HepG2 (cell line): ENCODE results near the gene POU3F3. TPM values are rescaled to one million over a fixed set of nuclear protein-coding genes. Genes with fewer than 3 reads are reported as not detected.

Source experiments
- AGO1 ChIP-seq: fragments of 200-400 bp; formaldehyde crosslinking; IDR thresholded peaks from 2 replicates; pipeline ENCODE4 v1.6.1; 2017; ENCODE audit warnings: mild to moderate bottlenecking, low read depth, low read length, moderate library complexity; ENCODE audit not compliant: poor library complexity, severe bottlenecking
- ATF6 ChIP-seq: sonication (generic); formaldehyde crosslinking; conservative IDR thresholded peaks from 2 replicates; pipeline ENCODE4 v1.4.0; 2020; ENCODE audit warnings: missing genetic modification reagents
- FOSL2 ChIP-seq: sonication (generic); formaldehyde crosslinking; IDR thresholded peaks from 2 replicates; pipeline ENCODE4 v1.4.0; 2020; ENCODE audit warnings: missing genetic modification reagents
- GATA4 ChIP-seq: sonication (generic); IDR thresholded peaks from 2 replicates; pipeline ENCODE4 v1.6.1; 2016; ENCODE audit warnings: antibody characterized with exemption, low read depth, borderline replicate concordance
- HNRNPK ChIP-seq: fragments of 200-400 bp; formaldehyde crosslinking; IDR thresholded peaks from 2 replicates; pipeline ENCODE4 v1.6.1; 2018; ENCODE audit warnings: low read length, low read depth, moderate library complexity, mild to moderate bottlenecking; ENCODE audit not compliant: poor library complexity, severe bottlenecking
- MAFF ChIP-seq: IDR thresholded peaks from 2 replicates; pipeline ENCODE4 v1.6.1; 2011; ENCODE audit warnings: low read depth, low read length, improper control_type of control experiment
- MAZ ChIP-seq, 2 experiments: sonication (generic) in 1 of 2; formaldehyde crosslinking in 1 of 2; IDR thresholded peaks; 2 replicates each; pipeline versions ENCODE4 v1.5.0 to v1.6.1; 2012 to 2020; ENCODE audit warnings: low read depth in 2 of 2, mild to moderate bottlenecking in 2 of 2, borderline replicate concordance in 1 of 2, improper control_type of control experiment in 1 of 2, low read length in 1 of 2, missing genetic modification reagents in 1 of 2, moderate library complexity in 1 of 2
- NAIF1 ChIP-seq: sonication (generic); formaldehyde crosslinking; IDR thresholded peaks from 2 replicates; pipeline ENCODE4 v1.5.0; 2020; ENCODE audit warnings: mild to moderate bottlenecking, missing genetic modification reagents, borderline replicate concordance
- NFATC3 ChIP-seq: sonication (generic); formaldehyde crosslinking; IDR thresholded peaks from 2 replicates; pipeline ENCODE4 v1.5.1; 2020; ENCODE audit warnings: mild to moderate bottlenecking, missing genetic modification reagents
- PAX8 ChIP-seq: sonication (generic); formaldehyde crosslinking; IDR thresholded peaks from 2 replicates; pipeline ENCODE4 v1.8.0; 2022; ENCODE audit warnings: mild to moderate bottlenecking, missing genetic modification reagents, borderline replicate concordance
- PHF20 ChIP-seq: sonication (generic); formaldehyde crosslinking; IDR thresholded peaks from 2 replicates; pipeline ENCODE4 v1.5.0; 2020; ENCODE audit warnings: mild to moderate bottlenecking, missing genetic modification reagents
- RAD21 ChIP-seq: fragments of 450-650 bp; formaldehyde crosslinking; IDR thresholded peaks from 2 replicates; pipeline ENCODE4 v1.5.0; 2020; ENCODE audit warnings: mild to moderate bottlenecking
- RFXANK ChIP-seq: IDR thresholded peaks from 2 replicates; pipeline ENCODE4 v1.6.1; 2016
- SALL2 ChIP-seq: sonication (generic); formaldehyde crosslinking; IDR thresholded peaks from 2 replicates; pipeline ENCODE4 v1.8.1; 2023; ENCODE audit warnings: mild to moderate bottlenecking, missing genetic modification reagents, inconsistent platforms
- SP5 ChIP-seq: IDR thresholded peaks from 2 replicates; pipeline ENCODE4 v1.6.1; 2016; ENCODE audit warnings: low read depth, borderline replicate concordance
- TBX3 ChIP-seq: fragments of 450-650 bp; IDR thresholded peaks from 2 replicates; pipeline ENCODE4 v1.6.1; 2017; ENCODE audit warnings: antibody characterized with exemption, mild to moderate bottlenecking, inconsistent platforms, borderline replicate concordance
- ZBTB7B ChIP-seq: sonication (generic); formaldehyde crosslinking; IDR thresholded peaks from 2 replicates; pipeline ENCODE4 v1.4.0; 2020; ENCODE audit warnings: missing genetic modification reagents
- ZFY ChIP-seq: sonication (generic); formaldehyde crosslinking; IDR thresholded peaks from 2 replicates; pipeline ENCODE4 v1.4.0; 2020; ENCODE audit warnings: missing genetic modification reagents
- ZNF460 ChIP-seq: sonication (generic); formaldehyde crosslinking; IDR thresholded peaks from 2 replicates; pipeline ENCODE4 v1.5.1; 2020; ENCODE audit warnings: missing genetic modification reagents, mild to moderate bottlenecking, borderline replicate concordance
- ZNF543 ChIP-seq: sonication (generic); formaldehyde crosslinking; IDR thresholded peaks from 2 replicates; pipeline ENCODE4 v1.4.0; 2020; ENCODE audit warnings: mild to moderate bottlenecking, missing genetic modification reagents
- ZNF549 ChIP-seq: sonication (generic); formaldehyde crosslinking; IDR thresholded peaks from 2 replicates; pipeline ENCODE4 v1.5.0; 2020; ENCODE audit warnings: missing genetic modification reagents
- polyA plus RNA-seq, 8 experiments: library from polyadenylated mRNA; depleted of rRNA in 3 of 8; stranded (reverse) in 7 of 8; unstranded in 1 of 8; fragments of >200 nt; fragmentation: Illumina TruSeq in 4 of 8; extraction: Trizol in 4 of 8; gene quantifications; 2 replicates each; pipeline versions ENCODE4 v1.2.1 to v1.2.3, GENCODE V29; 2011 to 2016; ENCODE audit warnings: low read depth in 4 of 8, missing spikeins in 1 of 8, mixed read lengths in 1 of 8; ENCODE audit not compliant: insufficient read depth in 1 of 8
- total RNA-seq, 5 experiments: library from RNA; depleted of rRNA; stranded (reverse); fragments of >200 nt; fragmentation: Illumina TruSeq; extraction: Trizol; gene quantifications; 2 replicates each; pipeline ENCODE4 v1.2.3, GENCODE V29; 2016; ENCODE audit warnings: low read depth in 1 of 5
- TF ChIP-seq, protein P1 (sequence below): sonication (generic); formaldehyde crosslinking; IDR thresholded peaks from 2 replicates; pipeline ENCODE4 v1.5.0; 2020; ENCODE audit warnings: mild to moderate bottlenecking, missing genetic modification reagents, moderate library complexity
- TF ChIP-seq, protein P2 (sequence below): sonication (generic); formaldehyde crosslinking; IDR thresholded peaks from 2 replicates; pipeline ENCODE4 v1.4.0; 2020; ENCODE audit warnings: missing genetic modification reagents, mild to moderate bottlenecking, borderline replicate concordance

POU3F3 gene
- total and polyA plus RNA-seq, 2 of the 13 experiments (the other 11 are each of a cell fraction or from before 2014, with no cell fraction given), result not detected

DNA sequence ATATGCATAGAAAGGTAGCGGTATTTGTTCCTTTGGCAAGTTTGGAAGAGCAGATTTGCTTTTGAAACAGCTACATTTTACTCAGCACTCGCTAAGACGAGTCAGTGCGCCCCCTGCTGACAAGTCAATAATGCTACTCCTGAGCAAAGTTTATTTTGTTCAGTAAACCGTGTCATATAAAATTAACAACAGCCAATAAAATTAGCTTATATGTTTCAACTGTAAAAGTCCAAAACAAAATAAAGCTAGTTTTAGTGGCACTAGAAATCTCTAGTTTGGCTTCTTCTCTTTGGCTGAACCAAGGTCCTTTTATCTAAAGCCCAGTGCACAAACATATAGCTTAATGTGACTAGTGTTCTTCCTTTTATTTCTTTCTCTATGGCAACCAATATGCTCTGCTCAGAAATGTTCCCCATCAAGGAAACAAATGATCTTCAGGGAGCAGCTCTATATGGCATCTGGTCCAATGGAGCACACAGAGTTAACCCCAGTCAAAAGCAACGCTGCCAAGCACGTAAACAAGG, 4.2 kb upstream of the POU3F3 start (continued):
- TF ChIP-seq, protein P1, sequence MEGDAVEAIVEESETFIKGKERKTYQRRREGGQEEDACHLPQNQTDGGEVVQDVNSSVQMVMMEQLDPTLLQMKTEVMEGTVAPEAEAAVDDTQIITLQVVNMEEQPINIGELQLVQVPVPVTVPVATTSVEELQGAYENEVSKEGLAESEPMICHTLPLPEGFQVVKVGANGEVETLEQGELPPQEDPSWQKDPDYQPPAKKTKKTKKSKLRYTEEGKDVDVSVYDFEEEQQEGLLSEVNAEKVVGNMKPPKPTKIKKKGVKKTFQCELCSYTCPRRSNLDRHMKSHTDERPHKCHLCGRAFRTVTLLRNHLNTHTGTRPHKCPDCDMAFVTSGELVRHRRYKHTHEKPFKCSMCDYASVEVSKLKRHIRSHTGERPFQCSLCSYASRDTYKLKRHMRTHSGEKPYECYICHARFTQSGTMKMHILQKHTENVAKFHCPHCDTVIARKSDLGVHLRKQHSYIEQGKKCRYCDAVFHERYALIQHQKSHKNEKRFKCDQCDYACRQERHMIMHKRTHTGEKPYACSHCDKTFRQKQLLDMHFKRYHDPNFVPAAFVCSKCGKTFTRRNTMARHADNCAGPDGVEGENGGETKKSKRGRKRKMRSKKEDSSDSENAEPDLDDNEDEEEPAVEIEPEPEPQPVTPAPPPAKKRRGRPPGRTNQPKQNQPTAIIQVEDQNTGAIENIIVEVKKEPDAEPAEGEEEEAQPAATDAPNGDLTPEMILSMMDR (CRISPR knock-in tag), result peak; percentile 79
- TF ChIP-seq ZNF460 (CRISPR knock-in tag) (no peak), ATF6 (CRISPR knock-in tag) (no peak), ZNF543 (no peak), GATA4 (no peak), RAD21 (CRISPR knock-in tag) (peak; percentile 52), MAZ (IDR thresholded peaks at IDR 0.05; ENCODE audit: borderline replicate concordance, low read depth, low read length) (no peak), MAZ (CRISPR knock-in tag; IDR thresholded peaks at IDR 0.05; ENCODE audit: low read depth) (no peak), PHF20 (CRISPR knock-in tag) (no peak), PAX8 (CRISPR knock-in tag) (no peak), TBX3 (no peak), MAFF (0 out of 2 replicates have a peak, but pooled peaks have one; percentile 14), FOSL2 (CRISPR knock-in tag) (no peak), ZFY (no peak), AGO1 (no peak), SALL2 (CRISPR knock-in tag) (no peak), SP5 (CRISPR knock-in tag) (no peak), RFXANK (CRISPR knock-in tag) (no peak), ZBTB7B (CRISPR knock-in tag) (no peak), HNRNPK (no peak), NFATC3 (CRISPR knock-in tag) (no peak), NAIF1 (no peak), ZNF549 (no peak)
- TF ChIP-seq, protein P2, sequence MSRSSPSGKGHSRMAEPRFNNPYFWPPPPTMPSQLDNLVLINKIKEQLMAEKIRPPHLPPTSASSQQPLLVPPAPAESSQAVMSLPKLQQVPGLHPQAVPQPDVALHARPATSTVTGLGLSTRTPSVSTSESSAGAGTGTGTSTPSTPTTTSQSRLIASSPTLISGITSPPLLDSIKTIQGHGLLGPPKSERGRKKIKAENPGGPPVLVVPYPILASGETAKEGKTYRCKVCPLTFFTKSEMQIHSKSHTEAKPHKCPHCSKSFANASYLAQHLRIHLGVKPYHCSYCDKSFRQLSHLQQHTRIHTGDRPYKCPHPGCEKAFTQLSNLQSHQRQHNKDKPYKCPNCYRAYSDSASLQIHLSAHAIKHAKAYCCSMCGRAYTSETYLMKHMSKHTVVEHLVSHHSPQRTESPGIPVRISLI (CRISPR knock-in tag), result no peak
